HG03103 (cell line): ENCODE measurements around the gene ASCC3.
A peak's percentile ranks its signal among the peaks of the same experiment; 100 is the strongest.

Experiments used
- ATAC-seq: cut with Tn5 transposase; IDR thresholded peaks from one replicate; pipeline ENCODE4 v1.9.1; 2021; ENCODE audit warnings: low read depth; ENCODE audit not compliant: unreplicated experiment

Gene ASCC3

GRCh38 chr6:100469101-100469859 is 411.8 kb downstream of the ASCC3 start:
- no peak for ATAC-seq

DNA sequence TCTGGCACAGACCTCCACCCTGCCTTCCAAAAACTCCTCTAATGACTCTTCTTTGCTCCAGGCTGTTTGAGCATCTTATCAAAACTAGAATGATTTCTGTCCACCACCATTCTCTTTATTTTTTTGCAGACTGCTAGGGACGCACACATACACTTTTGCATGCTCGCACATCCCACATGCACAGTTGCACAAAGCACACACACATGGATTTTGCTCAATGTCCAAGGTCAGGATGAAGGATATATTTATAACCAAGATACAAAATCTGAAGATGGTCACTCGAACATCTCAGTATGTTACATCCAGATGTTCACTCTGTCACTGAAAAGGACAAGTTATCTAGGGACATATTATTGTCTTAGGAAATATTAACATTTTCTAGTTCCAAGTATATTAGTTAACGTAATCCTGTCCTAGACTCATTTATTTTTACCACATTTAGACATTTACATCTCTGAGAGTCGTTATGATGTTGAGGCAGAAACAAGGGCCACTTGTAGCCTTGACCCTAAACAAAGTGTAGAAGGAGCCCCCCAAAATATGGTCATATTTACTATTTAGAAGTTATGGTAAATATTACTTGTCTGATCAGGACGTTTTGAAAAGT is 413.0 kb downstream of the ASCC3 start:
- no peak for ATAC-seq

- ATAC-seq = no peak
Observed at GRCh38 chr6:100467129-100468015, 413.8 kb downstream of the ASCC3 start.

GRCh38 chr6:100466410-100467128 is 414.6 kb downstream of the ASCC3 start:
- ATAC-seq = no peak

- ATAC-seq = no peak
Observed at GRCh38 chr6:100465701-100466409, 415.3 kb downstream of the ASCC3 start.

- ATAC-seq = peak; percentile 73
Observed at GRCh38 chr6:100464903-100465700, 416.0 kb downstream of the ASCC3 start, which contains the start of gene SIM1. Gene SIM1 (minus strand): TSS chr6:100464921. CDS start chr6:100463468, 1,453 bp downstream.

DNA sequence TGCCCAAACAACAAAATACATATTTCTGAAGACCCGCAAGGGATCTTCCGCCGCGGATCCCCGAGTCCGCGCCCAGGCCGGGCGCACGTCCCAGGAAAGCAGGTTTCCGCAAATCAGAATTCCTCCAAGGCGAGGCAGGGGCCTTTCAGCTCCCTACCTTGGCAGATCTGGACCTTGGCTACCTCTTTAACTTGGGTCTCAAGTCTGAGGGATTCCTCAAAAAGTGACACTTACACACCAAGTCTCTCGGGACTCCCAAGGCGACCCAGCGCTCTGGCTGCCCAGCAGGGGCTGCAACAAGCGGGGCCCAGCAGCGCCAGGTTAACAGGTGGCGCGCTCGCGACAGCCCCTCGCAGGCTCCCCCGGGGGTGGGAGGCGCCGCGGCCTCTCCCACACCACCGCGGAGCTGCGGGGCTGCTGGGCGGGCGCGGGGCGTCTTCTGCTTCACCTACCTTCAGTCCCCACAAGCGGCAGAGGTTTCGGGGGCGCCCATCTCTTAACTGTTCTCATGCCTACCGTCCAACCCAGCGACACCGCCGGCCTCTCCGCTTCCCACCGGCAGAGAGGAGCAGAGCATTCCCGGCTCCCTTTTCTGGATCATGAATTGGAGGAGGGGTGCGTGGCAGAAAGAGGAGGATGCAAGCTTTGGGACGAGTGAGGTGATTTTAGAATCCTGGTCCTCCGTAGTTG is 416.8 kb downstream of the ASCC3 start:
- ATAC-seq = no peak

GRCh38 chr6:100463630-100464161 is 417.4 kb downstream of the ASCC3 start:
- no peak for ATAC-seq

DNA sequence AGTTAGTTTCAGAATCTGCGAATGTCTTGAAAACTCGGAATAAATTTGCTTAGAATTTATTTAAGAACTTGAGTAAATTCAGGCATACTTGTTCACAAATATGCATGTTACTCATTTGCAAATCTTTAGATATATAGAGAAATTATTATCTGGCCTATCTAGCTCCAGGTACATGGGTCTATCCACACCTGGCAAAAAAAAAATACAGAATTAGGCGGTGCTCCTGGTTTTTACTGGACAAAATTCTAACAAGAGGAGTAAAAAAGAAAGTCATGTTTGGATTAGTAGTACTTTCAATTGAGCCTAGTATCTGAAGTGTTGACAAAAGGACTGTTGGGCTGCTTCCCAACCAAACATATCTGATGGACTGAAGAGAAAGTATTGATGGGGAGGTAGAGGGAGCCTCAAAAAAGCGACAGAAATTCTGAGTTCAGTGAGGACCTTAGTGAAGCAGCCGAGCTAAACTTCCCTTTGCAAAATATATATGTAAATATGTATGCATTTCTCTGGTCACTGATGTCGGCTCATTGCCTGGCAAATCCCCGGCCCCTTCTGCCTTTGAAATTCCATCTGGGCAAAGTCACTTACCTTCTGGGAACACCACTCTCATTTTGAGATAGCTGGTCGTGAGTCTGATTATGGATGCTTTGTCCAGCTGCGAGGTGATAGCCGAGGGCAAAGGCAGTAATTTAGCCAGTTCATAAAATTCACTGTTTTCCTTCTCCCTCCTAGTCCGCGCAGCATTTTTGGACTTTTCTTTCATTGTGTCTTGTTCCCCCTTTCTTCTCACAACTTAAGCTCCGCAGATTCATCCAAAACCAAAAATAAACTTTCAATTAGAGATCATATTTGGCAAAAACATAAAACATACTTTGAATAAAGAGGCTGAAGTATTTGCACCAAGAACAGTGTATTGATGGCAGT is 418.2 kb downstream of the ASCC3 start:
- no peak for ATAC-seq

GRCh38 chr6:100461917-100462705 is 419.0 kb downstream of the ASCC3 start:
- no peak for ATAC-seq

DNA sequence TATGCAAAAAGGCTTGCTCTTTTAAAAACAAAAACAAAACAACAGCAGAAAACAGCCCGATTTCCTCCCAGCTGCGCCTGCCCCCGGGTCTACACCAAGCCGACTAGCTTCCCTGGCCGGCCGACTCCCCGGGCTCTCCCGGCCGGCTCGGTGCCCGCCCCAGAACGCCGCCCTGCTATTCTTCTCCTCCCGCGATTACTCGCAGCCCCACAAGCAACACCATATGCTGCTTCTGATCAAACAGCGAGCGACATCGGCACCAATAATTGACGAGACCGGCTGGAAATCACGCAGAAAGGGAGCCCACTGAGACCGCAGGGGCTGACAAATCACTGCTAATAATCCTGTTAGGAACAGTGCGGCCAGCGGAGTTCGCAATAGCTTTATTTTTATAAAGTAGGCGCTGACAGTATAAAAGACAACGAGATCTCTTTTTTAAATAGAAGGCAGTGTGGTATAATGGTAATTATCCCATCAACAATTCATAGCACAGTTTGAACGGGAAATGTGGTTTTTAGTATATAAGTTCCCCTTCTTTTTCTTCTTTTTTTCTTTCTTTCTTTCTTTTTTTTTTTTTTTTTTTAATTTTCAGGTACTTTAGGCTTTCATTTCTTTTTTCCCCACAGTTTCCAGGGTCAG is 419.7 kb downstream of the ASCC3 start:
- no peak for ATAC-seq

DNA sequence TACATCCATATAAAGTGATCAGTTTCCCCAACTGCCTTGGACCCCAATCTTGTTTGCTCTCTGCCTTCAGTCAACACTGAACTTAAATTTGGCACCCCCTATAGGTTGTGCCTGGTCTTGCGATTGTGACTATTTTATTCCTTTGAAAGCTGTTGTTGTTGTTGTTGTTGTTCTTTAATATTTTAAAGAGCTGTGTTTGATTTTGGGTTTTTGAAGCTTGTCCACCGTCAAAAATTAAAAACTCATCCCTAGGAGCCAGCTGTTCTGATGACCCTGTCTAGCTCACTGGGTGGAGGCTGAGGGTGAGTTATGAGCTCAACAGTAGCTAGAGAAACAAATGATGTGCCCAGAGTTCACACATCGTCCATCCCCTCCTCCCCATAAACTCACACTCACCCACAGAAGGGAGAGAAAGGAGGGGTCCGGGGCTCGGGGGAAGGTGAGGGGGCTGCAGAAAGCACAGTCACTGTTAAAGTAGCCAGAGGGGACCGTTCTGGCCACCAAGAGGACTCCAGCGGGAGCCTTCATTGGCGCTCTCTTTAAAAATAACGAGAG is 420.4 kb downstream of the ASCC3 start:
- no peak for ATAC-seq

DNA sequence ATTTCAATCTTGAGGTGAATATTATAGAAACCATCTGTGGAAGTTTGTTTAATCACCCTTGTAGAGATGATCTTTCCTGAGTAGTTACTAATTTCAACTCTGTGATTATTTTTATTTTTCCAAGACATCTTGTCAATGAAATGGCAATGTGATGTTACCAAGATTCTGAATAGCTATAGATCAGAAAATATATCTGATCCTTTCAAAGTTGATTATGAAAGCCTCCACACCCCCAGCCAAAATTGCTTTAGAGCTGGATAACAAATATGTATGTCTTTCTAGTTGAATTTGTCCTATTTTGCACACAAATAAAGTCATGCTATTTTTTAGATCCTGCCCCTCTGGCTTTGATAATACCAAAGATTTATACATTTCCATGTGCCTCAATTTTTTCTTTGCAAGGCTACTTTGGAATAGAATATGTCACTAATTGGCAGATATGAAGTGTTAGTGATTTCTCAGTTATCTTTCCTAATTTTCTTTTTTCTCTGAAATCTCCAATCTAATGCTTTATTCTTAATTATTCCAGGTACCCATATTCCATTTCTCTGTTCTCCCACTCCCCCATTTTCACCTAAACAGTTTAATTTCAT is 421.4 kb downstream of the ASCC3 start:
- no peak for ATAC-seq

GRCh38 chr6:100458841-100459591 is 422.1 kb downstream of the ASCC3 start:
- no peak for ATAC-seq
